GM18873 (cell line): ENCODE measurements around the gene TSPAN11.

Experiments
- ATAC-seq: cut with Tn5 transposase; IDR thresholded peaks from one replicate; pipeline ENCODE4 v1.9.1; 2021; ENCODE audit warnings: mild to moderate bottlenecking, moderate library complexity, moderate number of reproducible peaks; ENCODE audit not compliant: unreplicated experiment, low FRiP score

Gene TSPAN11

DNA sequence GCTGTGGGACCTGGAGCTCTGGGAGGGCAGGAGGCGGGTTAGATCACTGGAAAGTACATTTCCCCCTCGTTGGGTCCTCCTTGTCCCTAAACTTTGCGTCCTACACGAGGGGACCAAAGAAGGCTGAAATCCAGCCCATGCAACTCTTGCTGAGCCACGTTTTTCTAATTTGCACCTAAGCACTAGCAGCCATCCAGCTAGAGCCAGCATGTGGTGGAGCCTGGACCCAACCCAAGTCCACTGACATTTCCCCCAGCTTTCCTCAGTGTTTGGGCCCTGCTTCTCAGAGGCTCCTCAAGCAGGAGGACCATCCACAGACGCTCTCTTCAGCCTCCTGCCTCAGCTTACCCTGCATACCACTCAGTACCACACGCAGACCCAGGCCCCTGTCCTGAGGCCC, 49.7 kb downstream of the TSPAN11 start:
- ATAC-seq: no peak

- ATAC-seq: no peak
These were observed 50.6 kb downstream of the TSPAN11 start for GRCh38 chr12:30977124-30977523.

GRCh38 chr12:30977537-30978349, 51.2 kb downstream of the TSPAN11 start:
- ATAC-seq: no peak

DNA sequence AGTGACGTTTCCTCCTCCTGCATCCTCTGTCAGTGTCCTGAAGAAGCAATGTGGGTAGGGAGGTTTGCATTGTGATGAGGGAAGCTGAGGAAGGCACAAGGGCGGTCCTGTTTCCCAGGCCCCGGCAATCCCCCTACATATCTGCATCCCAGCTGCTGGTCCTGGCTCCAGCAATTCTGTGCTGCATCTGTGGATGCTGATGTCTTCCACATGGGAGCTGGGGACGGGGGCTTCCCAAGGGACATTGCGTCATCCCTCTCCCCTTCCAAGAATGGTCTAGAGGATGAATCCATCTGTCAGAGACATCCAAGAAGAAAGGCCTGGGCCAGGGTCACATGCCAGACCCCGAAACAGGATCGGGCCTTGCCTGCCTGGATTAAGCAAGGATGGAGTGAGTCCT, 52.1 kb downstream of the TSPAN11 start:
- no peak for ATAC-seq

GRCh38 chr12:30979371-30980259, 53.1 kb downstream of the TSPAN11 start:
- no peak for ATAC-seq

GRCh38 chr12:30980955-30981662, 54.6 kb downstream of the TSPAN11 start:
- ATAC-seq: no peak

DNA sequence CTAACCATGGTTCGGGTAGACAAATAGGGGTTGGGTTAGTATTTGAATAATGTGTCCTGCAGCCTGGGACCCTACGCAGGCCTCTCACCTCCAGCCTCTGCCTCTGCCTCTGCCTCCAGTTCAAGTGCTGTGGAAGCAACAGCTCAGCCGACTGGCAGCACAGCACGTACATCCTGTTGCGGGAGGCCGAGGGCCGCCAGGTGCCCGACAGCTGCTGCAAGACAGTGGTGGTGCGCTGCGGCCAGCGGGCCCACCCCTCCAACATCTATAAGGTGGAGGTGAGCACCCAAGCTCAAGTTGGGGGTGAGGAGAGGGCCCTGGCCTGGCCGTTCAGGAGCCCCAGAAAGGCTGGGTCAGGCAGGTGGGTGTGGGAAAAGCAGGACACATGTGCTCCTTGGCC, 55.9 kb downstream of the TSPAN11 start:
- no peak for ATAC-seq

- ATAC-seq: no peak
These were observed 59.4 kb downstream of the TSPAN11 start for GRCh38 chr12:30985814-30986452.

DNA sequence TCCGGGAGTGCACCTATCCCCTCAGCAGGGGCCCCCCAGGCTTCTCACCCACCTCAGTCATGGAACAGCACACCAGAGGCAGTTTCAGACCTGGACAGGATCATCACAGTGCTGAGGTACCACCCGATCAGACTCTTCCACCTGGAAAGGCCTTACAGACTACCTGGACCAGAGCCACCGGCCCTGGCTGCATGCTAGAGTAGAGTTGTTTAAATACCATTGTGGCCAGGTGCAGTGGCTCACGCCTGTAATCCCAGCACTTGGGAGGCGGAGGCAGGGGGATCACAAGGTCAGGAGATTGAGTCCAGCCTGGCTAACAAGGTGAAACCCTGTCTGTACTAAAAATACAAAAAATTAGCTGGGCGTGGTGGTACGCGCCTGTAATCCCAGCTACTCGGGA, 61.5 kb downstream of the TSPAN11 start:
- no peak for ATAC-seq

DNA sequence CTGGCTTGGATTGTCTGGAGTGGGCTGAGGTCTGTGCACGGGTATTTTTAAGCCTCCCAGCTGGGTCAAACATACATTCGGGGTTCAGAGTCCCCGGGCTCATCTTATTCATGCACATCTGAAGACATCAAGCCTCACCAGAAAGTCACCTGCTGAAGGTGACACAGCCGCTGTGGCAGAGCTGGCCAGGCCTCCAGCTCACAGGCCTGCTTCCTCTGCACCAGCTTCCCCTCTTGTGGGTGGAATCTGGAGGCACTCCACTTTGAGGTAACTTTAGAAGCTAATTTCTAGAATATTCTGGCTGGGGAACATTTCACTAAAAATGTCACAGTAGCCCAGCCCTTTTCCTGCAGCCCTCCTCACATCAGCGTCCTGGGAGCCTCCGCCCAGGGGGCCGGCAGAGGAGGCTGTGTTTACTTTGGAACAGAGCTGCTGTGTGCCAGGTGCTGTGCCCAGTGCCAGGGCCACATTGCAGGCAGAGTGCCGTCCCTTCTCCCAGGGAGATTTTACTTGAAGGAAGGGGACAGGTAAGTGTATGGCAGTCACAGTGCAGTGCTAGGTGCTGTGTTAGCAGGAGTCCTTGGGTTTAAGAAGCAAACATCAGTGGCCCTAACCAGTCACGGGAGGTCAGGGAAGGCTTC, 62.2 kb downstream of the TSPAN11 start:
- ATAC-seq: no peak

DNA sequence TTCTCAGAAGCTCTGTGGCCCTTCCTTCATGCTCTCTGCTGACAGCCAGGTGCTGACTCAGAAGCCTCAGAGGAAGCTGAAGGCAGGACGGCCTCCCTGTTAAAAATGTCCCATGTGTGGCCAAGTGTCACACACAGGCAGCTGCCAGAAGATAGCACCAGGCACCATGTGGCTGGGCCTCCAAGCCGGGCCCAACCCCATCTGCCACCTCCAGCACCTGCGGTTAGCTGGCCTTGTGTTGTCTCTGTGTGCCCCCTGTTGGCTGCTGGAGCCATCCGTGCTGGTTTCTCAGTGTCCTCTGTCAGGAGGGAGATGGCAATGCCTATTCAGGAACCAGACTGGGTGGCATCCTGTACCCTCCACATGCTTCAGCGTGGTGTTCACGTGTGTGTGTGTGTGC, 63.2 kb downstream of the TSPAN11 start:
- ATAC-seq: no peak

DNA sequence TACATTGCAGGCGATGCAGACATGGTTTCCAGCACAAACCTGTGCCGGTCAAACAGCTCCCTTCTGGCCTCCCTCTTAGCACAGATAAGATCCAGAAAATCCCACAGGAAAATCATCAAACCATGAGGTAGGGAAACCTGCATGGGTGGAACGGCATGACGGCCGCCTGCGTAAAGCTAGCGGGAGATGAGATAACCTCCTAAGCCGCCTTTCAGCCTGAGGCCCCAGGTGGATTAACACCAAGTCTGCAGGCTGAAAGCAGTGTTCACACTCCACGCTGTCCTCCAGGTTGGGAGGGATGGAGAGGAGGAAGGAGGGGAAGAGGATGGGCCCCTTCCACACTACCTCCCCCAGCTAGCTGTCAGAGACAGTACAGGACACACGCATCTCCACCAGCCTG, 63.8 kb downstream of the TSPAN11 start:
- no peak for ATAC-seq

DNA sequence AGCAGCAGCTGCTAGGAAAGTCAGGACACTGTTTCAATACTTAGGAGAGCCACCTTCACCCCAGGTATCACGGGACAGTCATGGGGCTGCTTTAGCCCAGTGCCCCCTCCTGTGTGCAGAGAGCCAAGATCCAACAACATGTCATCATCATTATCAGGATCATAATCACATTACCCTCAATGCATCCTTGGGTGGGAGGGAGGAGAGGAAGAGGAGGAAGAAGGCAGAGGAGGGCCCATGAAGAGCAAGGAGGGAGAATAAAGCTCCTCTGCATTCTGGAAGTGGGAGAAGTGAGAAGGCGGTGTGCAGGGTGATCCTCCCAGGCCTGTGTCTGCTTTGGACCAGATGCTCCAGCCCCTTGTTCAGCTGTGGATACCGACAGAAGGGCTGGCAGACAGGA, 64.2 kb downstream of the TSPAN11 start:
- no peak for ATAC-seq

DNA sequence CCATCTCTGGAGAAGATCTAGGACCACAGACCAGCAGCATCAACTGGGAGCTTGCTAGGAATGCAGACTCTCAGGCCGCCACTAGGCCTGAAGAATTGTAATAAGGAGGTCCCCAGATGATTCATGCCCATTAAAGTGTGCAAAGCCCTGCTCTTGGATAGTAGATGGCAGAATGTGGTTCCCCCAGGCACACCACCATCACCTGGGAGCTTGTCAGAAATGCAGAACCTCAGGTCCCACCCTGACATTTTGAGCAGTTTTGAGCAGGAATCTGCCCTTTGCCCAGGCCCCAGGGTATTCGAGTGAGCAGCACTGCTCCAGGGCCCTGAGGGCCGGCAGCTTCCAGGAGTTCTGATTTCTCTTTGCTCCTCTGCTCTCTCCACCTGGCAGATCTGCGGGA, 64.9 kb downstream of the TSPAN11 start:
- no peak for ATAC-seq

DNA sequence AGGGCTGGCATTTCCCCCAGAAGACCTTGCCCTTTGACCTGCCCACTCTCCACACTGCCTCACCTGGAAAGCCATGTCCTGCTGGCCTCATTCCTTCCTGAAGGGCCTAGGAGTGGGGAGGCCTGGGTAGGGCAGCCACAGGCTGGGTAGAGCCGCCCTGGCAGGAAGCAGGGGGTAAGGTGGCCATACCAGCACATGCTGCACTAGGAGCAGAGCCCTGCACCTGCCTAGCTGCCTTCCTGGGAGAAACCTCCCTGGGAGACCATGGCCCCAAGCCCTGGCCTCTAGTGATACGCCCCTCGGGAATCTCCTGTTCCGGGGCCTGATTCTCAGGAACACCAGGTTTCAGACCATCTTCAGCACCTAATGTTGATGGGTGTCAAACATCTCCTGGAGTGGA, 65.8 kb downstream of the TSPAN11 start:
- no peak for ATAC-seq

- no peak for ATAC-seq
These were observed 67.2 kb downstream of the TSPAN11 start for GRCh38 chr12:30993766-30994165.

- no peak for ATAC-seq
These were observed 67.7 kb downstream of the TSPAN11 start for GRCh38 chr12:30994274-30994673.

- ATAC-seq: no peak
These were observed 69.7 kb downstream of the TSPAN11 start for GRCh38 chr12:30996255-30996654.

GRCh38 chr12:30996752-30997151, 70.2 kb downstream of the TSPAN11 start:
- no peak for ATAC-seq
